NCI-H128 (cell line): ENCODE measurements around the gene ARMCX5.

ENCODE experiments used
- DNase-seq: peaks from one replicate; lab custom pipeline; 2025; ENCODE audit not compliant: unreplicated experiment; lab: John Stamatoyannopoulos, UW

ARMCX5 gene

DNA sequence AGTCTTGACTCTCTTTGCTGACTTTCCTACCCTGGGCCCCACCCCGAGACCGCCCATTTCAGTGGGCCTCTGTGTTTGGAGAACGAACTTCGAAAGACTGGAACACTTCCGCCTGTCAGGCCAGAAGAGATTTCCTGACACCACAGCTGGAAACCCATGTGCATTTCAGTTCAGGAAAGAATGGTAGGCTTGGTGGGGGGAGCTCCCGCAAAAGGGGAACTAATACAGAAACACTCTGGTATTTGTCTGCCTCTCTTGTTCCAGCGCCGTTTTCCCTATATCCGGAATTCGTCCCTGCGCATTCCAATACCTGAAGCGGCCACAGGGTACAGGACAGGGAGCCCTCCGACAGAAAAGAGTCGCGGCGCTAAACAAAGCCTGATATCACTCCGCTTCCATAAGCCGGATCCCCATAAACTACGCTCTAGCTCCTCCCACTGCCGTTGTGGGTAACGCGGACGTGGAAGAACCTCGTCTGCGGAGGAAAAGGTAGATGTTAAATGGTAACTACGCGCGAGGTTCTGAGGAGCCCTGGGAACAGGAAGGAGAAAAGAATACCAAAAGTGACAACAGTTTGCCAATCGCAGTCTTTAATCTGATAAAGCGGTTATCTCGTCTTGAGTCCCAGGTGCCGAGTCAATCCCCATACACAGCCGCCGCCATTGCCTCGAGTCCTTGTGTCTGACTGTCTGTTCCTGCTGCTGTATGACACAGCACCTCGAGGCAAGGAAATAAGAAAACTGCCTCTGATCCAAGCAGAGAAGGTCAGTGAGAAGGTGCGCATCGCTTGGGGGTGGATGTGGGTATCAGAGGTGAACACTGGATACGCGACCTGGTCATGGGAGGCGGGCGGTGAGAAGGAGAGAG lies at the start of gene ARMCX5:
ARMCX5 (plus strand) TSS at position 432 of the 867 bp plus-strand sequence. CDS start 2,627 bp downstream, outside the sequence.
- DNase-seq: peak; percentile 60

DNA sequence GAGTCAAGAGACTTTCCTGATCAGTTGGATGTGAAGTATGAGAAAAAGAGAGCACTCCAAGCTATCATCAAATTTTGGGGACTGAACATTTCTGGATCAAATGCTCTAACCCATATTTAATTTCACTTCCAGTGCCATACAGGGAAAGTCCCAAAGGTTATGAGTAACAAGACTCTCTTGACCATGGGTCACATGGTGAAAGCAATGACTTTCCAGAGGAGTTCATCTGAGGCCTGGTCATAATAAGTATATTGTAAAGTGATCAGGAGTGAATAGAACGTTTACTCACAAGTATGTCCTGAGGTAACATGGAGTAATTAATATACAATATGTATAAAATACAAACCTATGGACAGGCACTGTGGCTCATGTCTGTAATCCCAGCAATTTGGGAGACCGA lies 40.7 kb upstream of the ARMCX5 start:
- DNase-seq: no peak

DNA sequence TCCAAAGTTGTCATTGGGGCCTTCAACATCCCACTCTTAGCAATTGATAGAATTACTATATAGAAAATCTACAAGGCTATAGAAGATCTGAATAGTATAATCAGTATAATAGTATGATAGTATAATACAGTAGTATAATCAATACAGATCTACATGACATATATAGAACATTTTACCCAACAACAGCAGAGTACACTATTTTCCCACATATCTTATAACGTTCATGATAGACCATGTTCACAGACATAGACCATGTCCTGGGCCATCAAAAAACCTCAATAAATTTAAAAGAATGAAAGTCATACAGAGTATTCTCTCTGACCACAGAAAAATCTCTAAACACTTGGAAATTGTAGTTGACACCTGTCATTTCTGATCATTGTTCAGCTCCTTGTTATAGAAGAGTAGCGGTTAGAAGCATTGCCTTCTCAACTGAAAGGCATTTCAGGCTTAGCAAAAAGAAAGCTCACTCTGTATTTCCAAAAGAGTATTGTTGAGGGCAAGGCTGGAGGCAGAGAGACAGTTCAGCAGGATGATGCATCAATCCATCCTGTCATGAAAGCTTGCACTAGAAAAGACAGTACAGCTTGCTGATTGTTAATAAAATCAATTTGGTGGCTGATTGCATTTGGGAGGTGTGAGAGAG lies 38.8 kb upstream of the ARMCX5 start:
- DNase-seq: no peak

DNA sequence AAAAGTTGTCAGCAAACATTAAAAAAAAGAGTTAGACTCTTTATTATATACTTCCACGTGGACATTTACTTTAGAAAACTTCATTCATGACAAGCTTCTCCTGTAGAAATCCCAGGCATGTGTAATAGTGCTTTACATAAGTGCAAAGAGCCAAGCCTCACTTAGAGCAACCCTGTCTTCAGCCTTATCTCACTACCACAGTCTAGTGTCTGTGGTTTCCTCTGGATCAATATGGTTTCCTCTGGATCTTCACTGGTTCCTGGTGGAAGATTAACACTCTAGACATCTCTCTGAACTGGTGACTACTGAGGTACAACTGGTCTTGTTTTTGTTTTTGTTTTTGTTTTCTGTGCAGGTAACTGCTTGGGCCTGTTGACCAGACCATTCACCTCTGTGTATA lies 18.4 kb upstream of the ARMCX5 start:
- no peak for DNase-seq

DNA sequence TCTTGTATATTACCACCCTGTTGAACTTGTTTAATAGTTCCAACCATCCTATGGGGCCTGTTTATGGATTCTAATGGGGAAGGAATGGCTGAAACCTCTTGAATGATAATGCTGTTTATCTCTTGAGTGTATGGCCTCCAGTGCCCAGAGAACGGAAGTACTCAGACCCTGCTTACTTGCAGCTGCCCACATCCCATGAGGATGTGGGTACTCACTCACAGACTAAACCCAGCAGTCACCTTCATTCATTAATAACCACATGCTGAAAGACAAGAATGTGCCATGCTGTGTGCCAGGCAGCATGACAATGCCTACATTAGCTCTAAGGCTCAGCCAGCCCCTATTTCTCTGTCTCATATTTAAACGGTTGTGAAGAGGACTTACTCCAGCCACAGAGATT lies 5.9 kb upstream of the ARMCX5 start:
- DNase-seq: no peak

DNA sequence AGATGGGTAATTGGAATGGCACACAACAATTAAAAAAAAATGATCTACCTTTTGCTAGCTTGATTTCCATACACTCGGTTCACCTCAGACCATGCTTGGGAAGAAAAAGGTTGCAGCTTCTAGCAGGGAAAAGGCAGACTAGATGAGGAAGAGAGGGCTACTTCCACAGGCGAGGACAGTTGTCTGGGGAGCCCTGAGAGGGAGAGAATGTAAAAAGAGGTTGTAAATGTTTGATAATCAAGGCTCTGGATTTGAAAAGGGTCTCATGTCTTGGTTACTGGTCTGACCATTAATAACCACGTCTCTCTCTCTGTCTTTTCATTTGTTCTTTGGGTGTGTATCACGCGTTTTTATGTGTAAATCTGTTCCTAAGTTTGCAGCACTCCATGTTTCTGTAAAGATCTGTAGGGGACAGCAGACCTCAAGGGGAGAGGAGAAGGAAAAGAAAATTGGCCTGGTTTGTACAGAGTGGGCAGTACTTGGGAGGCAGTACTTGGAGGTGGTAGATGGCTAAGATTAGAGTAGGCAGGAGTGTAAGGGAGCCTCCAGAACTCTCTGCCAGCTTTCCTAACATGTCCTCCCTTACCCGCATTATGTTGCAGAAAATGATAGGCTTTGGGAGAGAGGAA lies 750 bp downstream of the ARMCX5 start:
- DNase-seq: no peak

DNA sequence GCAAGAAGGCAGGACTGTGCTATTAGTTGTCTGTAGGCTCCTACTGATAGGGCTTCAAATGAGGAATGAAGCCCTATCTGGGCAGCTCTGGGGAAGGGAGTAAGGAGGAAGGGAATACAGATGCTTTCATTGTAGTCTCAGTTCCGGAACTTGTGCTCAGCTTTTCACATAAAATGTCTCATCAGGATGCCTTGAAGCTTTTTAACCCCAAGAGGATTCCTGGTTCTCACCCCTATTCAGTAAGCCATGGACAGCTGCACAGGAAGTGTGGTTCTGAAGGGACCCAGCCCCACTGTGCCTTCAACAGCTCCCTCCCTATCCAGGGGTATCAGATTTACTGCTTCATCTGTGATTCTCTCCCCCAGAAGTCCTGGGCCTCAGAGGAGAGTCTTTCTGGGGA lies 5.0 kb downstream of the ARMCX5 start:
- no peak for DNase-seq

DNA sequence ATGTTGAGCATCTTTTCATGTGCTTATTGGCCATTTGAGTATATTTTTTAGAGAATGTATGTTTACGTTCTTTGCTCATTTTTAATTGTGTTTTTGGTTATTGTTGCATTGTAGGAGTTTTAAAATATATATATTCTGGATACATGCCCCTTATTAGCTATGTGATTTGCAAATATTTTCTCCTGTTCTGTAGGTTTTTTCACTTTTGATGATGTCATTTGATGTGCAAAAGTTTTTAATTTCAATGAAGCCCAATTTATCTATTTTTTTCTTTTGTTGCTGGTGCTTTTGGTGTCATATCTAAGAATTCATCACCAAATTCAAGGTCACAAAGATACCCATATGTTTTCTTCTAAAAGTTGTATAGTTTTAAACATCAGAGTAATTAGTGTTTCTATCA lies 6.8 kb downstream of the ARMCX5 start:
- DNase-seq: no peak

DNA sequence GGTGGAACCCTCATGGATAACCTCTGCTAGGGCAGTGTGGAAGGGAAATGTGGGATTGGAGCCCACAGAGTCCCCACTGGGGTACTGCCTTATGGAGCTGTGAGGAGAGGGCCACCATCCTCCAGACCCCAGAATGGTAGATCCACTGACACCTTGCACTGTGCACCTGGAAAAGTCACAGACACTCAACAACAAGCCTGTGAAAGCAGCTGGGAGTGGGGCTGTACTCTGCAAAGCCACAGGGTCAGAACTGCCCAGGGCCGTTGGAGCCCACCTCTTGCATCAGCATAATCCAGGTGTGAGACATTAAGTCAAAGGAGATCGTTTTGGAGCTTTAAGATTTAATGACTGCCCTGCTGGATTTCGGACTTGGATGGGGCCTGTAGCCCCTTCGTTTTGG lies 11.6 kb downstream of the ARMCX5 start:
- no peak for DNase-seq

DNA sequence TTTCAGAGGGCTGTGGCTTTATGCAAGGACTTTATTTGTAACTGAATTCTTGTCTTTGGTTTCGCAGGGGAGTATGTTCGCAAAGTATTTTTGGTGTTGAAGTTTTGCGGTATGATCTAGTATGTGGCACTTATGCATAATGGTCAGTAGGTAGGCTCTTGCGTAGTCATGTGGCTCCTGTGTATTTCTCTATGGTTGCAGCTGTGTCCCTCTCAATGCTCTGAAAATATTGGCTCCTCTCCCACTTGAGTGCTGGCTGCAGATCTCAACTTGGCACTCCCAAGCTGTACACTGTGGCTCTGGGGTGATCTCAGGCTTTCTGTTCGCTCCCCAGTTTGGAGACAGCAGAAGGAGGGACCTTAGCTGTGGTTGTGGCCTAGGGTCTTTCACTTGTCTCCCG lies 24.8 kb downstream of the ARMCX5 start:
- DNase-seq: no peak

DNA sequence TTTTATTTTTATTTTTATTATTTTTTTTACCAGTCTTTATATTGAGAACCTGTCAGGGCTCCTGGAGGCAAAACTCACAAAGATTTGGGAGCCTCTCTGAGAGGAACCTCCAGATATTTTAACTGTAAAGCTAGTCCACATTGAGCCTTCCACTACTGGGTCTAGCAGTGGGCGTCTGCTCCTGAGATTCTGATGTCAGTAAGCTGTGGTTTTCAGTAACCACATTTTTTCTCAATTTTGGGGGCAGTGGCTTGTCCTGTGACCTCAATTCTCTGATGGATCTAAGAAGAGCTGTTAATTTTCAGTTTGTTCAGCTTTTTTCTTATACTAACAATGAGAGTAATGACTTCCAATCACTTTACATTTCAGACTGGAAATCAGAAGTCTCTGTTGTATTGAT lies 28.3 kb downstream of the ARMCX5 start:
- DNase-seq: no peak

DNA sequence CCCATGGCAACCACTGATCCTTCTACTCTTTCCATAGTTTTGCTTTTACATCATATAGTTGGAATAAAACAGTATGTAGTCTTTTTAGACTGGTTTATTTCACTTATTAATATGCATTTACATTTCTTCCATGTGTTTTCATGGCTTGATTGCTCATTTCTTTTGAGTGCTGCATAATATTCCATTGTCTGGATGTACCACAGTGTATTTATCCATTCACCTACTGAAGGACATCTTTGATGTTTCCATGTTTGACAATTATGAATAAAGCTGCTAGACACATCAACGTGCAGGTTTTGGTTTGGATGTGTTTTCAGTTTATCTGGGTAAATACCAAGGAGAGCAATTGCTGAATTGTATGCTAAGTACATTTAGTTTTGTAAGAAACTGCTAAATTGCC lies 38.2 kb downstream of the ARMCX5 start:
- no peak for DNase-seq

DNA sequence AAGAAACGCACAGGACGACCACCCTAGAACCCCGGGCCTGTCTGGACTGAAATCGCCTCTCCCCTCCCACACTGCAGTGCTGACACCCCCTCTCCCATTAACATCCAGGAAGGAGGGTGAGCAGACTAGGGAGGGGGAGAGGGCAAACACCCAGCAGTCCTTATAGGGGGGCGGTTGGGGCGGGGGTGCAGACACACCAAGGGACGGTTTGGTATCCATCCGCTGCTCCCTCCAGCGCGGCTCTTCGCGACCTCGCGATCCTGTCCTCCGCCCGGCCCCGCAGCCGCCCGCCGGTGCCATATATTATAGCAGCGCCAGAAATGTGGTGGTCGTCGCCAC lies 51.6 kb downstream of the ARMCX5 start:
- no peak for DNase-seq

DNA sequence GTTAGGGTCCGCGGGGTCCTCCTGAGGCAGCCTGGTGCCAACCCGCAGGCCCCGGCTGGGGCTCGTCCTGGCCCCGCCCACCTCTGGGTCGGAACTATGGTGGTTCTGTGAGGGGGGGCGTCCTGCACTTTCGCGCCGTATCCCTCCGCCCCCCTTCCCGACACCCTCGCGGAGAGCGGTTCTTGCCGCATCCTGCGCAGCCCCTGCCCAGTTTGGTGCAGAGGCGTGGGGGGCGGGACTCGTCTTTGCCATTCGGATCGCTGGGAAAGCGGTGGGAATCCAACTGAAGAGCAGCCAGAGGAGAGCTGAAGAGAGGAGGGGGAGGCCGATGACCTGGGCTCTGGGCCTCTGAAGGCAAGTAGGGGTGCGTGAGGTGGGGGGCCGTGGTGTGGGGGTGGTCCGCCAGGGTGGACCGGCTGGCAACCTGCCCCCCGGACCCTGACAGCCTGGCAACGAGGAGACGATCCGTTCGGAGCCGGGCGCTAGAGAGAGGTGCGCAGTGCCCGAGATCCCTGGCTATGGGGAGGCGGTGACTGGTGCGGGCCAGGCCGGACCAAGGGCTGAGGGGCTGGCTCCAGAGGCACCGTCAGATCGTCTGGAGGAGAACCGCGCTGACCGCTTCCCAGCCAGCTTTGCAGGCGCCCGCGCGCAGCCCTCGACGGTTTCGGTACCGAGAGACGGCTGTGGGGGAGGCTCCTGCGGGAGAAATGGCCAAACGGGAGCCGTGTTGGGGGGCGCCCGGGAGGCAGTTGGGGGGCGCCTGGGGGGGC lies 52.1 kb downstream of the ARMCX5 start, which contains the start of gene GPRASP1:
GPRASP1 (plus strand) TSS at position 242 of the 770 bp plus-strand sequence. CDS start 2,431 bp downstream, outside the sequence.
- peak; percentile 41 for DNase-seq

DNA sequence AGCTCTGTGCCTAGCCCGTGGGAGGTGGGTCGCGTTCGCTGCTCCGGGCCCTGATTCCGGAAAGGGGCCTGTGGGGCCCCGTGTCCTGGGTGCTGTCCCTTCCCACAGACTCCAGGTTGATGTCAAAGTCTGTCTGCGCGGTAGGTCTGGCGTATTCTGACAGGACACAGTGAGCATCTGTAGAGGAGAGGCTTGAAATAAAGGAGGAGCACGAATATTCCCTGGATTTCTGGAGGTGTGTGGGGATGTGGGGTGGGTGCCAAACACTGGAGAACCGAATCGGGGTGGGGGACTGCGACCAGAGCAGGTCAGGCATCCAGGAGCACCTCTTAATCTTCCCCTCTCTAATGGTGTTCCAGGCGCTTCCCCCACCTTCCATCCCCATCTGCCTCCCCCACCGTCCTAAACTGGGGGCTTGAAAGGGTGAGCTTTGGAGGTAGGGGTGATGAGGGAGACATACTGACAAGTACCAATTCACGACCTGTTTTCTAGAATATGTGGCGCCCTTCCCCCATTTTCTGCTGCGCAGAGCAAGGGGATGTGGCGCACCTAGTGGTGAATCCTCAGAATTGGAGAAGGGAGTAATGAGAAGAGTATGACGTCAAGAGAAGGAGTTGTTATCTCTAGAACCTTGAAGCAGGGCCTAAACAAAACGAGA lies 52.8 kb downstream of the ARMCX5 start:
- no peak for DNase-seq
